Activated T-cell treated with anti-CD3 and anti-CD28 coated beads, Interleukin-2, amount 50 U/mL, for 72 hours (primary cell): Measurements from ENCODE around the gene LCNL1. TPM values are rescaled to one million over a fixed set of nuclear protein-coding genes. Genes with fewer than 3 reads are reported as not detected.
"Not testable (repeated sequence)": the region's sequence is repeated elsewhere in the genome, so short reads cannot be mapped to it uniquely, and the experiment has no call there.

Source experiments
- ATAC-seq, 2 donors: fragments of 150-1000 bp; cut with Tn5 transposase; replicated peaks in 1 of 2; 2 replicates each; pipeline ENCODE4 v1.10.0; 2021; ENCODE audit warnings: moderate library complexity in 2 of 2, mild to moderate bottlenecking in 1 of 2
- DNase-seq, 2 donors: peaks; one replicate each; pipeline ENCODE4 v3.0.0; 2021 to 2022; ENCODE audit warnings: mixed read lengths in 1 of 2
- H3K27ac Mint-ChIP-seq: one replicate; pipeline ENCODE4 v1.8.0; 2022; ENCODE audit warnings: mild to moderate bottlenecking, moderate library complexity, mixed read lengths
- H3K27me3 Mint-ChIP-seq: one replicate; pipeline ENCODE4 v1.8.0; 2022; ENCODE audit warnings: low read depth, mixed read lengths
- H3K36me3 Mint-ChIP-seq, 2 donors: one replicate each; pipeline ENCODE4 v1.8.0; 2022; ENCODE audit warnings: mixed read lengths in 2 of 2, mild to moderate bottlenecking in 1 of 2; ENCODE audit not compliant: insufficient read depth in 2 of 2
- H3K4me1 Mint-ChIP-seq: one replicate; pipeline ENCODE4 v1.8.0; 2022; ENCODE audit warnings: low read depth, mixed read lengths
- H3K4me3 Mint-ChIP-seq, 2 donors: one replicate each; pipeline ENCODE4 v1.8.0; 2022; ENCODE audit warnings: mild to moderate bottlenecking in 2 of 2, mixed read lengths in 2 of 2, moderate library complexity in 2 of 2
- H3K9me3 Mint-ChIP-seq, 2 donors: one replicate each; pipeline ENCODE4 v1.8.0; 2022; ENCODE audit warnings: mixed read lengths in 2 of 2
- total RNA-seq, 2 donors: library from RNA; stranded (reverse); gene quantifications; one replicate each; pipeline ENCODE4 v1.2.3, GENCODE V29; 2022

Gene LCNL1
- total RNA-seq, 2 donors from 2014 or later, result not detected

GRCh38 chr9:137029058-137029936 lies 46.5 kb downstream of the LCNL1 start:
- Mint-ChIP-seq H3K4me3 (peak overlapping the region; percentile 69 to 79), H3K9me3 (no peaks in the 10 kb centered on the region), H3K27ac (peak overlapping the region; percentile 12), H3K4me1 (peaks cover 49% of the 10 kb centered on the region), H3K36me3 (no peaks in the 10 kb centered on the region), H3K27me3 (no peaks in the 10 kb centered on the region)
- peak; percentile 85 to 91 for DNase-seq
- peak; percentile 46 to 62 for ATAC-seq

- no peaks in the 10 kb centered on the region for H3K27me3 Mint-ChIP-seq
- peaks cover 57% of the 10 kb centered on the region for H3K4me1 Mint-ChIP-seq
- no peaks in the 10 kb centered on the region for H3K9me3 Mint-ChIP-seq
- ATAC-seq (no peak), DNase-seq (peak; percentile 34 to 37)
- H3K27ac Mint-ChIP-seq, result no peak overlapping the region
- H3K36me3 Mint-ChIP-seq, result no peaks in the 10 kb centered on the region
- peak overlapping the region; percentile 76 to 79 for H3K4me3 Mint-ChIP-seq
Observed at GRCh38 chr9:137030006-137030405, 47.2 kb downstream of the LCNL1 start.

GRCh38 chr9:137030538-137031527 lies 48.0 kb downstream of the LCNL1 start:
- no peak overlapping the region for H3K27ac Mint-ChIP-seq
- no peaks in the 10 kb centered on the region for H3K36me3 Mint-ChIP-seq
- peak overlapping the region; percentile 76 to 79 for H3K4me3 Mint-ChIP-seq
- no peaks in the 10 kb centered on the region for H3K27me3 Mint-ChIP-seq
- peak; percentile 7 to 19 for ATAC-seq
- H3K4me1 Mint-ChIP-seq, result peaks cover 61% of the 10 kb centered on the region
- peak; percentile 82 to 88 for DNase-seq
- no peaks in the 10 kb centered on the region for H3K9me3 Mint-ChIP-seq

- Mint-ChIP-seq H3K4me1 (peaks cover 61% of the 10 kb centered on the region), H3K4me3 (peak within 1 kb of the TSS; percentile 76 to 79), H3K27me3 (no peaks in the 10 kb centered on the region), H3K9me3 (no peaks in the 10 kb centered on the region), H3K27ac (no peak within 1 kb of the TSS), H3K36me3 (no peaks in the 10 kb centered on the region)
- ATAC-seq (peak; percentile 13 to 14), DNase-seq (peak; percentile 64 to 75)
Observed at GRCh38 chr9:137031904-137032640, 49.3 kb downstream of the LCNL1 start, which contains the start of gene FUT7. Gene FUT7, minus strand, starts transcription at chr9:137032088. Its CDS starts 97 bp downstream, at chr9:137031991.

- Mint-ChIP-seq H3K4me1 (peaks cover 61% of the 10 kb centered on the region), H3K36me3 (no peaks in the 10 kb centered on the region), H3K27me3 (no peaks in the 10 kb centered on the region), H3K4me3 (peak overlapping the region in 1 of 2 donors; percentile 42), H3K9me3 (no peaks in the 10 kb centered on the region), H3K27ac (peak overlapping the region; percentile 4)
- peak; percentile 29 to 38 for DNase-seq
- no peak for ATAC-seq
Observed at GRCh38 chr9:137032858-137033257, 50.1 kb downstream of the LCNL1 start.

GRCh38 chr9:137033481-137033880 lies 50.7 kb downstream of the LCNL1 start:
- Mint-ChIP-seq H3K4me3 (peak overlapping the region; percentile 22 to 42), H3K4me1 (peaks cover 61% of the 10 kb centered on the region)
- not testable (repeated sequence) for H3K27me3 Mint-ChIP-seq, H3K9me3 Mint-ChIP-seq, ATAC-seq, H3K27ac Mint-ChIP-seq, DNase-seq, H3K36me3 Mint-ChIP-seq

- Mint-ChIP-seq H3K4me3 (peak overlapping the region; percentile 76 to 93), H3K27me3 (no peaks in the 10 kb centered on the region), H3K9me3 (no peaks in the 10 kb centered on the region), H3K36me3 (peaks cover 0 to 5% of the 10 kb centered on the region in 2 donors), H3K4me1 (peaks cover 56% of the 10 kb centered on the region), H3K27ac (peak overlapping the region; percentile 81)
- ATAC-seq (no peak), DNase-seq (no peak)
Observed at GRCh38 chr9:137034039-137034708, 51.4 kb downstream of the LCNL1 start.

- peaks cover 0 to 5% of the 10 kb centered on the region in 2 donors for H3K36me3 Mint-ChIP-seq
- H3K4me3 Mint-ChIP-seq, result peak overlapping the region; percentile 76 to 93
- H3K4me1 Mint-ChIP-seq, result peaks cover 49% of the 10 kb centered on the region
- peak; percentile 90 to 91 for DNase-seq
- peak; percentile 79 to 80 for ATAC-seq
- peak overlapping the region; percentile 81 for H3K27ac Mint-ChIP-seq
- H3K9me3 Mint-ChIP-seq, result no peaks in the 10 kb centered on the region
- no peaks in the 10 kb centered on the region for H3K27me3 Mint-ChIP-seq
Observed at GRCh38 chr9:137034709-137035506, 52.1 kb downstream of the LCNL1 start.

Other genes starting within 250 kb of the LCNL1 start
- under 1 TPM; 0.21 to 0.70 TPM for gene LCN10, start 240.1 kb upstream of the LCNL1 start, total RNA-seq
- not detected for gene LCN6, start 234.5 kb upstream of the LCNL1 start, total RNA-seq
- gene LCN8, start 224.8 kb upstream of the LCNL1 start, total RNA-seq, result not detected
- gene LCN15, start 218.5 kb upstream of the LCNL1 start, total RNA-seq, result not detected
- gene TMEM141, start 191.6 kb upstream of the LCNL1 start, total RNA-seq, result 10 to 100 TPM; 18.7 to 20.9 TPM
- under 1 TPM; 0.46 to 0.72 TPM for gene CCDC183, start 186.7 kb upstream of the LCNL1 start, total RNA-seq
- gene RABL6, start 175.0 kb upstream of the LCNL1 start, total RNA-seq, result 10 to 100 TPM; 65.7 to 66.8 TPM
- 1 to 10 TPM; 5.3 to 5.7 TPM for gene AJM1, start 140.5 kb upstream of the LCNL1 start, total RNA-seq
- gene PHPT1, start 133.6 kb upstream of the LCNL1 start, total RNA-seq, result 100 to 1,000 TPM in 1 of 2 donors, 10 to 100 TPM in 1; 95.7 to 111 TPM
- 10 to 100 TPM; 11.7 to 14.8 TPM for gene MAMDC4, start 130.6 kb upstream of the LCNL1 start, total RNA-seq
- 100 to 1,000 TPM; 254 to 267 TPM for gene EDF1, start 116.7 kb upstream of the LCNL1 start, total RNA-seq
- 10 to 100 TPM; 53.5 to 73.3 TPM for gene TRAF2, start 96.5 kb upstream of the LCNL1 start, total RNA-seq
- 10 to 100 TPM; 67.7 to 74.9 TPM for gene FBXW5, start 38.3 kb upstream of the LCNL1 start, total RNA-seq
- 1 to 10 TPM; 2.6 to 3.4 TPM for gene C8G, start 37.8 kb upstream of the LCNL1 start, total RNA-seq
- gene LCN12, start 30.7 kb upstream of the LCNL1 start, total RNA-seq, result 1 to 10 TPM; 1.0 to 1.4 TPM
- gene PTGDS, start 5.5 kb upstream of the LCNL1 start, total RNA-seq, result not detected
- 10 to 100 TPM; 51.8 to 56.9 TPM for gene PAXX, start 9.4 kb downstream of the LCNL1 start, total RNA-seq
- gene CLIC3, start 13.6 kb downstream of the LCNL1 start, total RNA-seq, result under 1 TPM; 0.43 to 0.65 TPM
- 10 to 100 TPM; 23.9 to 27.5 TPM for gene ABCA2, start 45.2 kb downstream of the LCNL1 start, total RNA-seq
- 1 to 10 TPM; 1.6 to 1.8 TPM for gene FUT7, start 49.1 kb downstream of the LCNL1 start, total RNA-seq
- gene NPDC1, start 63.2 kb downstream of the LCNL1 start, total RNA-seq, result 10 to 100 TPM; 27.2 to 28.7 TPM
- under 1 TPM; 0.28 to 0.48 TPM for gene ENTPD2, start 71.1 kb downstream of the LCNL1 start, total RNA-seq
- gene SAPCD2, start 87.6 kb downstream of the LCNL1 start, total RNA-seq, result 1 to 10 TPM; 6.6 to 8.4 TPM
- gene UAP1L1, start 94.5 kb downstream of the LCNL1 start, total RNA-seq, result 10 to 100 TPM; 13.6 to 14.3 TPM
- 10 to 100 TPM; 40.3 to 45.8 TPM for gene MAN1B1, start 104.0 kb downstream of the LCNL1 start, total RNA-seq
- 100 to 1,000 TPM; 155 to 158 TPM for gene DPP7, start 131.7 kb downstream of the LCNL1 start, total RNA-seq
- gene GRIN1, start 156.2 kb downstream of the LCNL1 start, total RNA-seq, result 1 to 10 TPM in 1 of 2 donors, under 1 TPM in 1; 0.38 to 1.2 TPM
- gene LRRC26, start 187.1 kb downstream of the LCNL1 start, total RNA-seq, result not detected
- under 1 TPM; 0.50 to 0.74 TPM for gene TMEM210, start 189.1 kb downstream of the LCNL1 start, total RNA-seq
- gene ANAPC2, start 205.6 kb downstream of the LCNL1 start, total RNA-seq, result 10 to 100 TPM; 56.9 to 63.5 TPM
- gene SSNA1, start 205.7 kb downstream of the LCNL1 start, total RNA-seq, result 10 to 100 TPM; 64.1 to 84.5 TPM
- gene TPRN, start 217.7 kb downstream of the LCNL1 start, total RNA-seq, result 10 to 100 TPM; 13.3 to 19.9 TPM
- gene TMEM203, start 222.7 kb downstream of the LCNL1 start, total RNA-seq, result 10 to 100 TPM; 27.4 to 33.3 TPM
- 10 to 100 TPM; 43.3 to 50.9 TPM for gene NDOR1, start 222.7 kb downstream of the LCNL1 start, total RNA-seq
- 10 to 100 TPM in 1 of 2 donors, 1 to 10 TPM in 1; 6.6 to 10.3 TPM for gene RNF208, start 239.2 kb downstream of the LCNL1 start, total RNA-seq
- 1 to 10 TPM; 1.0 to 2.0 TPM for gene CYSRT1, start 242.2 kb downstream of the LCNL1 start, total RNA-seq
- under 1 TPM in 1 of 2 donors, not detected in 1; 0.14 TPM for gene RNF224, start 244.5 kb downstream of the LCNL1 start, total RNA-seq
- gene SLC34A3, start 247.9 kb downstream of the LCNL1 start, total RNA-seq, result under 1 TPM; 0.12 to 0.14 TPM